Activated CD8-positive, alpha-beta memory T cell treated with anti-CD3 and anti-CD28 coated beads for 36 hours (primary cell): ENCODE data around the gene LAPTM5. TPM values are rescaled to one million over a fixed set of nuclear protein-coding genes. Genes with fewer than 3 reads are reported as not detected.

Experiments
- CTCF ChIA-PET: fragments of 350-600 bp; sonication (Branson Sonifier 250); formaldehyde crosslinking; loops from one replicate; lab custom pipeline; 2021; ENCODE audit warnings: antibody characterized with exemption; lab: Charles Lee
- POLR2A ChIA-PET: fragments of 350-600 bp; sonication (Branson Sonifier 250); formaldehyde crosslinking; loops from one replicate; lab custom pipeline; 2021; ENCODE audit warnings: antibody characterized with exemption; lab: Charles Lee
- total RNA-seq, 2 experiments: library from RNA; stranded (reverse); gene quantifications; one replicate each; pipeline ENCODE4 v1.2.3, GENCODE V29; 2021

The LAPTM5 gene
- total RNA-seq, 2 experiments from 2014 or later = 175 to 177 TPM

GRCh38 chr1:30705698-30706097, 51.9 kb downstream of the LAPTM5 start:
- ChIA-PET POLR2A (no interaction called here), CTCF (no interaction called here)

GRCh38 chr1:30704765-30705509, 52.6 kb downstream of the LAPTM5 start:
- ChIA-PET POLR2A (no interaction called here), CTCF (no interaction called here)

- ChIA-PET POLR2A (no interaction called here), CTCF (no interaction called here)
Observed at GRCh38 chr1:30704271-30704670, 53.3 kb downstream of the LAPTM5 start.

GRCh38 chr1:30702823-30703222, 54.8 kb downstream of the LAPTM5 start:
- POLR2A ChIA-PET = no interaction called here
- CTCF ChIA-PET = no interaction called here

- ChIA-PET POLR2A (no interaction called here), CTCF (no interaction called here)
Observed at GRCh38 chr1:30701258-30701633, 56.3 kb downstream of the LAPTM5 start.

DNA sequence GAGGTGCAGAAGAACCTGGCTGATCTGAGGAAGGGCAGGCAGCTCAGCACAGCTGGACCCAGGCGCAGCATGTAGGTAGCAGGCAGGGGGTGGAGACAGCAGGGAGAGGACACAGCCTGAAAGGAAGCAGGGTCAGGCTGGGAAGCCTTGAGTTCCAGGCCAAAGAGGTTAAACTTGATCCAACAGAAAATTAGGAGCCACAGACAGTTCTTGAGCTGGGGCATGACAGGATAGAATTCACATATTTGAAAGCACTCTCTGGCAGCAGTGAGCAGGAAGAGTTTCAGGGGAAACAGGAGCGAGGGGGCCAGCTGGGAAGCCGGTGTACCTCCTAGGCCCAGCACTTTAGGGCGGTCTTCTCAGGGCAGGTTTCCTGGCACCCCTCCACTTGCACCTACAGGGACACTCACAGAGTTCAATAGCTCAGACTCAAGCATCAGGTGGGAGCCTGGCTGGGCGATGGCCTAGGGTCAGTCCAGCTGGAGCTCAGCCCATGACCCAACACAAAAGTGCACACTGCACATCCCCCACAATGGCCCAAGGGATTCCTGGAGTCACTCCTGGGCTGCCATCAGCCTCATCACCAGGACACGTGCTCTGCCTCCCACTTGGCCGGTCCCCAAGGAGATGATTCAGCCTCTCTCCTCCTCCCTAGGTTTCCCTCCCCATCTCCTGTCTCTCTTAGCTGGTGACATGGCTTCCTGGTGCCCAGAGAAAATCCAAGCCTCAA, 56.9 kb downstream of the LAPTM5 start:
- POLR2A ChIA-PET = no interaction called here

DNA sequence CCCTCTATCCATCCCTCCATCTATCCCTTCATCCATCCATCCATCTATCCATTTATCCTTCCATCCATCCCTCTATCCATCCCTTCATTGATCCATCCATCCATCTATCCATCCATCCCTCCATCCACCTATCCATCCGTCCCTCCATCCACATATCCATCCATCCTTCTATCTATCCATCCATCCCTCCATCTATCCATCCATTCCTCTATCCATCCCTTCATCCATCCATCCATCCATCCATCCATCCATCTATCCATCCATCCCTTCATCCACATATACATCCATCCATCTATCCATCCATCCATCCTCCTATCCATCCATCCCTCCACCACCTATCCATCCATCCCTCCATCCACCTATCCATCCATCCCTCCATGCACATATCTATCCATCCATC, 57.8 kb downstream of the LAPTM5 start:
- CTCF ChIA-PET = no interaction called here
- POLR2A ChIA-PET = no interaction called here

More for the DNA sequence above, 56.9 kb downstream of the LAPTM5 start:
- CTCF ChIA-PET = no interaction called here

DNA sequence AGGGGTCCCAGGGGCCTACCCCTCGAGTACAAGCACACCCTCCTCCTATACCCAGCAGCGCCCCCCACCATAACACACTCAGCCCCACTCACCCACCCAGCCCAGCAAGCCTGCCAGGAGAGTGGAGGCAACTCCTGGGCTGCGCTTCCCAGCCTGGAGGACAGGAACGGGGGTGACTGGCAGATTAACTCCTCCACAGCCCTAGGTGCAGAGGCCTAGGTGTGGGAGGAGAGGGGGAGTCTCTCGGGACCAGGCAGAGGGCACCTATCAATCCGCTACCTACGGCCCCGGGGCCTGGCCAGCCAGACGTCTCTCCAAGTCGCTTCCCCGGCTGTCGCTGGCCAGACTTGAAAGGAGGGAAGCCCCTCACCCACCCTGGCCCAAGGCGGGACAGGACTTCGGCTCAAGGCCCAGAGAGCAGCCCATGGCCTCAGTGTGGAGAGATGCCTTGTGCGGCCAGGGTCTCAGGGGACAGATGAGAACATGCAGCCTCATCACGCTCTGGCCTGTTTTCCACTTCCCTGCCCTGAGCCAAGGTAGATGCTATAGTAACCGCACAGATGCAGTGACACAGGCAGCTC, 59.1 kb downstream of the LAPTM5 start:
- ChIA-PET CTCF (no interaction called here), POLR2A (no interaction called here)

DNA sequence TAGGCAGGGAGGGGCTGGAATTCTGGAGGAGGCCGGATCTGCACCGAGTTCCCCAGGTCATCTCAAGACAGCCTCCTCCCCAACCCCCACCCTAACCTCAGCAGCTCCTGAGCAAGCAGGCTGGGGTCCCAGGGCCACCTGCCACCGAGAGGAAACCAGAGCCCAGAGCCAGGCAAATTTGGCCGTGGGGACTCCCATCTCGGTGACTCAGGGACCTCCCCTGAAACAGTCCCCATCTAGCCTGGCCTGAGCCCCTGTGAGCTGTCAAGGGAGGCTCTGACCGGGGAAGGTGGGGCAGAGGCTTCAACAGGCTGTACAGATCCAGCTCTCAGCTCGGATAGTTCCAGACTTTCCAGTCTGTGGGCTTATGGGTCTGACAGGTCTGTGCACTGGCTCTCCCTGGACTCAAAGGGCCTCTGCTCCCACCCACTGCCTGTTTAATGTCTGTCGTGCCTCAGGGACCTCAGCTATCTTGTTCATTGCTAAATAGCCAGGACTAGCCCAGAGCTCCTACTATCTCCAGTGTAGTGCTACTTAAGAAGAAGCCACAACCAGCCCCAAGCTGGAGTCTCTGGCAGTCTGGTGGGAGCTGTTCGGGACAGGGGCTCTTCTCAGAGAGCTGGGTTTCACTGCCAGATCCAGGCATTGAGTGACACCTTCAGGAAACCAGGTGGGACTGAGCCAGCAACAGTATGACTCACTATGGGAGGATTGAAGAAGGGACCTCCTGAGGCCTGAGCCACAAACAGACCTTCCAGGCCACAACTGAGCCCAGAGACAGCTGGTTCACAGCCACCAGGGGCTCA, 59.8 kb downstream of the LAPTM5 start:
- ChIA-PET POLR2A (no interaction called here), CTCF (interaction anchor here (1.0 kb wide), 1 partner anchor 10 kb away, joined by 3 read pairs; no protein-coding TSS in a partner anchor)

- ChIA-PET POLR2A (no interaction called here), CTCF (interaction anchor here (1.0 kb wide), 1 partner anchor 11 kb away, joined by 3 read pairs; no protein-coding TSS in a partner anchor)
Observed at GRCh38 chr1:30696831-30697230, 60.7 kb downstream of the LAPTM5 start.

- ChIA-PET POLR2A (no interaction called here), CTCF (no interaction called here)
Observed at GRCh38 chr1:30695439-30695841, 62.1 kb downstream of the LAPTM5 start.

DNA sequence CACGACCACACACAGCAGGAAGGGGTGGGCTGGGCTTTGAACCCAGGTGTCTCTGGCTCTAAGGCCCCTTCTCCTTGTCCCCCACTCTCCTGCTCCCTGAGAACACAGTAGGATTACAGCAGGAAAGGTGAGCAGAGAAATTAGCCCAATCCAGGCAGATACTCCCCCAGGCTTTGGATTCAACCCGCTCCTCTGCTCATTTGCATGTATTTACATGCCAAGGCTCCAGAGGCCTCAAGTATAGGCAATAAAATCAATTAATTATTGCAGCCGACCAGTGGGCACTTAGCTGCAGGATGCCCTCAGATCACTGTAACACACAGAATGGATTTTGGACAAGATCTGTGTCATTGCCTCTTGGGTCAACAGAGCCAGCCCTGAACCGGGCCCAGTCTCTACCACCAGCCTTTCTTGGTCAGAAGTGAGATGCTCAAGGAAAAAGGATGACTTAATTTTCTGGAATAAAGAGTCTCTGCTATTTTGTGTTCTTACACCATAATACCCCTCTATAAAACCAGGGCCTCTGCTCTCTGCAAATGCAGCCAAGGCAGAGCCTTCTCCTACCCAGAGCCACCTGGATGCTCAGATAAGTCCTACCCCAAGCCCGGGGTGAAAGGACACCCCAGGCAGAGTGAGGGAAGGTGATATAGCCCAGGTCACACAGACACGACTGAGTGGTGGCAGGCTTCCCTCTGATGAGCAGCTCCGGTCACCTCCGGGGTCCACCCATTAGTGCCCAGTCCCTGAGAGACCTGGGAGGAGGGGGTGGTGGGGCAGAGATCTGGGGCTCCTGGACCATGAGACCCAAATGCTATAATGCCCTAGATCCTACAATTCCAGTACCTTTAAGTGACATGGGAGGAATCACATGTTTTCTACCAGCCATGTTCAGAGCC, 63.0 kb downstream of the LAPTM5 start:
- ChIA-PET POLR2A (no interaction called here), CTCF (no interaction called here)

DNA sequence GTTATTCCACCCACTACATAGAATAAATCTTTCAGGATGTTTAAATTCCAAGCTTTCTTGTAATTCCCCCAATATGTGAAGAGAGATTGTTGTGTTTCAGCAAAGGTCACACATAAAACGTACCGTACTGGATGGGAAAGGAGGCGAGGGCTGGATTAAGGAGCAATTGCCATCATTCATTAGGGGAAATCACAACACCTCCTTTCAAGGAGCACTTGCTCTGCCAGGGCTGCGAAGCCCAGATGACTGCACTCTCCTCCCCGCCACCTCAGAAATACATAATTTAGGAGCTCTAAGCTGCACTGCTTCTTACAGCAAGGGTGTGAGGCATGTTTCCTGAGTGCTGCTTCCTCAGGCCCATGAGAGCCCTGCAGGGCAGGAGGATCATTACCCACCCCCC, 63.8 kb downstream of the LAPTM5 start:
- ChIA-PET CTCF (no interaction called here), POLR2A (no interaction called here)

DNA sequence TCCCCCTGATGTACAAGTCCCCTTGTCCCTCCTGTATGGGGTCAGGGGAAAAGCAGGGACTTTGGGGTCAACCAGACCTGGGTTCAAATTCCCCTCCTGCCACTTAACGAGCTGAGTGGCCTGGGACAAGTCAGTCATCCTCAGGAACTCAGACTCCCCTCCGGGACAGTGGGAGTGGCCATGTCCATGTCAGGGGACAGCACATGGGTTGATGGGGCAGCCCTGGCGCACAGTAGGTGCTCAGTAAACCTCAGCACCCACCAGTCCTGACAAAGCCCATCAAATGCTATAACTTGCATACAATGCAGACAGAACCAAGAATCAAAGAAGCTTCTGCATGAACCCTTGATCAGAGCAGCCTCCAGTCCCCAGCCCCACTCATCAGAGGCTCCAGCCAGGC, 64.2 kb downstream of the LAPTM5 start:
- ChIA-PET POLR2A (no interaction called here), CTCF (no interaction called here)

- ChIA-PET POLR2A (no interaction called here), CTCF (no interaction called here)
Observed at GRCh38 chr1:30692948-30693301, 64.6 kb downstream of the LAPTM5 start.

- POLR2A ChIA-PET = interaction anchor here (0.5 kb wide), 1 partner anchor 1441 kb away, joined by 5 read pairs; no protein-coding TSS in a partner anchor
- CTCF ChIA-PET = no interaction called here
Observed at GRCh38 chr1:30692201-30692947, 65.2 kb downstream of the LAPTM5 start.

GRCh38 chr1:30691480-30691879, 66.1 kb downstream of the LAPTM5 start:
- CTCF ChIA-PET = no interaction called here
- POLR2A ChIA-PET = interaction anchor here (0.5 kb wide), 1 partner anchor 1440 kb away, joined by 5 read pairs; no protein-coding TSS in a partner anchor
